K562 (cell line): ENCODE data around the gene TAS1R3. TPM values are rescaled to one million over a fixed set of nuclear protein-coding genes. Genes with fewer than 3 reads are reported as not detected.

Experiments used
- HNRNPH1 ChIP-seq: fragments of 200-400 bp; formaldehyde crosslinking; optimal IDR thresholded peaks from 2 replicates; pipeline ENCODE3; 2017; ENCODE audit warnings: low read depth, mild to moderate bottlenecking, low read length, moderate library complexity
- KLF6 ChIP-seq: fragments of 250-450 bp; sonication (Bioruptor Pico); IDR thresholded peaks from 2 replicates; pipeline ENCODE4 v1.4.0; 2020; ENCODE audit warnings: mild to moderate bottlenecking, moderate library complexity, borderline replicate concordance
- MTA3 ChIP-seq: fragments of 450-650 bp; formaldehyde crosslinking; IDR thresholded peaks from 2 replicates; pipeline ENCODE4 v1.6.1; 2017; ENCODE audit warnings: mild to moderate bottlenecking, borderline replicate concordance
- NCOA4 ChIP-seq: fragments of 450-650 bp; IDR thresholded peaks from 2 replicates; pipeline ENCODE4 v1.6.1; 2018; ENCODE audit warnings: mild to moderate bottlenecking; ENCODE audit not compliant: partially characterized antibody
- NFYB ChIP-seq: IDR thresholded peaks from 2 replicates; pipeline ENCODE4 v1.6.1; 2011; ENCODE audit warnings: mild to moderate bottlenecking, moderate library complexity; ENCODE audit not compliant: insufficient read length; ENCODE audit errors: extremely low read depth
- PCBP2 ChIP-seq: fragments of 200-400 bp; formaldehyde crosslinking; IDR thresholded peaks from 2 replicates; pipeline ENCODE4 v1.6.1; 2018; ENCODE audit warnings: low read length, low read depth, mild to moderate bottlenecking, moderate library complexity; ENCODE audit not compliant: poor library complexity, severe bottlenecking
- RNF2 ChIP-seq: sonication (generic); IDR thresholded peaks from 2 replicates; pipeline ENCODE4 v1.6.1; 2016
- XRCC3 ChIP-seq: fragments of 450-650 bp; IDR thresholded peaks from 2 replicates; pipeline ENCODE4 v1.6.1; 2017; ENCODE audit warnings: mild to moderate bottlenecking, moderate library complexity
- ZNF282 ChIP-seq: sonication (generic); formaldehyde crosslinking; IDR thresholded peaks from 2 replicates; pipeline ENCODE4 v1.8.1; 2023; ENCODE audit warnings: missing genetic modification reagents
- ZNF311 ChIP-seq: fragments of 250-450 bp; sonication (Bioruptor Pico); IDR thresholded peaks from 2 replicates; pipeline ENCODE4 v1.4.0; 2020; ENCODE audit warnings: mild to moderate bottlenecking, moderate library complexity
- ZNF324 ChIP-seq: fragments of 250-450 bp; sonication (Bioruptor Pico); IDR thresholded peaks from 2 replicates; pipeline ENCODE4 v1.4.0; 2020; ENCODE audit warnings: mild to moderate bottlenecking
- polyA plus RNA-seq, 8 experiments: library from polyadenylated mRNA; depleted of rRNA in 4 of 8; stranded (reverse) in 5 of 8; unstranded in 3 of 8; fragments of >200 nt; fragmentation: Nextera tagmentation in 2 of 8; fragmentation: Illumina TruSeq in 1 of 8; extraction: Ambion mirVana in 2 of 8; extraction: Trizol in 1 of 8; gene quantifications; 2 replicates each; pipeline versions ENCODE4 v1.2.1 to v1.2.3, GENCODE V29; 2011 to 2014; ENCODE audit warnings: inconsistent platforms in 1 of 8, missing spikeins in 1 of 8
- total RNA-seq, 7 experiments: library from RNA; depleted of rRNA in 6 of 7; stranded (reverse); fragments of >200 nt in 6 of 7; fragmentation: Illumina TruSeq in 2 of 7; extraction: Trizol in 2 of 7; gene quantifications; 2 replicates each; pipeline versions ENCODE4 v1.2.1 to v1.2.3, GENCODE V29; 2011 to 2021; ENCODE audit warnings: low replicate concordance in 1 of 7
- TF ChIP-seq, protein P1 (sequence below), 2 experiments: fragments of 450-650 bp in 1 of 2; sonication (generic) in 1 of 2; formaldehyde crosslinking in 1 of 2; IDR thresholded peaks; 2 replicates each; pipeline versions ENCODE4 v1.7.1 to v1.9.0; 2016 to 2022; ENCODE audit warnings: inconsistent platforms in 1 of 2, mild to moderate bottlenecking in 1 of 2, missing genetic modification reagents in 1 of 2
- TF ChIP-seq, protein P2 (sequence below): IDR thresholded peaks from 3 replicates; pipeline ENCODE4 v1.6.1; 2011; ENCODE audit warnings: borderline replicate concordance, mild to moderate bottlenecking; ENCODE audit not compliant: insufficient read length, insufficient read depth

Gene TAS1R3
- total and polyA plus RNA-seq, 9 of the 15 experiments (the other 6 are each of a cell fraction or from before 2014, with no cell fraction given): 0.07 to 0.13 TPM; not detected in 7

DNA sequence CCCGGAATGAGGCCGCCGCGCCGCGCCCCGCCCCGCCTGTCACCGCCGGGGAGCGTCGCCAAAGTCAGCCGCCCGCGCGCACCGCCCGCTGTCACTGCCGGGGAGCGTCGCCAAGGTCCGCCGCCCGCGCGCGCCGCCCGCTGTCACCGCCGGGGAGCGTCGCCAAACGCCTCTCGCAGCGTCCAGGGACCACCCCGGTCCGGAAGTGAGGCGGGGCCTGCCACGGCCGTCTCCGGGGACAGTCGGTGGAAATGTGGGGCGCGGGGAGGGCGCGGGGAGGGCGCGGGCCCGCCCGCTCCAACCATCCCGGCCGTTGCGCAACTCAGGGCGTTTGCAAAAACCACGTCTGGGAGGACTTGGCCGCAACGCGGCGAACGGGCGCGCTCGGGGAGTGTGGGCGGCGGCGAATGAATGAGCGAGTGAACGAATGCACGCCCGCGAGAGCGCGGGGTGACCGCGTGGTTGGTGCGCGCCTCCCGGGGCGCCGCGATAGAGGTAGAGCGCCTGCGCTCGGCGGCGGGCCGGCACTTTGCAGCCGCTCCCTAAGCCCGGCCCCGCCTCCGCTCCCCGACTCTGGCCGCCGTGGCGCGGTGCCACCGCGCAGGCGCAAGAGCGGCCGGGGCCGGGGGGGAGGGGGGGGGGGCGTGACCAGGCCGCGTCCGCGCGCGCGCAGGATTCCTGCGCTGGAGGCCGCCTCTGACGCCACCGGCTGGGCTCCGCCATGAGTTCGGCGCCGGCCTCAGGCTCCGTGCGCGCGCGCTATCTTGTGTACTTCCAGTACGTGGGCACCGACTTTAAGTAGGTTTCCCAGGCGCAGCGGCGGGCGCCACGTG is 22.9 kb upstream of the TAS1R3 start, which contains the start of the genes ACAP3 and PUSL1 (continued):
- TF ChIP-seq, protein P1, sequence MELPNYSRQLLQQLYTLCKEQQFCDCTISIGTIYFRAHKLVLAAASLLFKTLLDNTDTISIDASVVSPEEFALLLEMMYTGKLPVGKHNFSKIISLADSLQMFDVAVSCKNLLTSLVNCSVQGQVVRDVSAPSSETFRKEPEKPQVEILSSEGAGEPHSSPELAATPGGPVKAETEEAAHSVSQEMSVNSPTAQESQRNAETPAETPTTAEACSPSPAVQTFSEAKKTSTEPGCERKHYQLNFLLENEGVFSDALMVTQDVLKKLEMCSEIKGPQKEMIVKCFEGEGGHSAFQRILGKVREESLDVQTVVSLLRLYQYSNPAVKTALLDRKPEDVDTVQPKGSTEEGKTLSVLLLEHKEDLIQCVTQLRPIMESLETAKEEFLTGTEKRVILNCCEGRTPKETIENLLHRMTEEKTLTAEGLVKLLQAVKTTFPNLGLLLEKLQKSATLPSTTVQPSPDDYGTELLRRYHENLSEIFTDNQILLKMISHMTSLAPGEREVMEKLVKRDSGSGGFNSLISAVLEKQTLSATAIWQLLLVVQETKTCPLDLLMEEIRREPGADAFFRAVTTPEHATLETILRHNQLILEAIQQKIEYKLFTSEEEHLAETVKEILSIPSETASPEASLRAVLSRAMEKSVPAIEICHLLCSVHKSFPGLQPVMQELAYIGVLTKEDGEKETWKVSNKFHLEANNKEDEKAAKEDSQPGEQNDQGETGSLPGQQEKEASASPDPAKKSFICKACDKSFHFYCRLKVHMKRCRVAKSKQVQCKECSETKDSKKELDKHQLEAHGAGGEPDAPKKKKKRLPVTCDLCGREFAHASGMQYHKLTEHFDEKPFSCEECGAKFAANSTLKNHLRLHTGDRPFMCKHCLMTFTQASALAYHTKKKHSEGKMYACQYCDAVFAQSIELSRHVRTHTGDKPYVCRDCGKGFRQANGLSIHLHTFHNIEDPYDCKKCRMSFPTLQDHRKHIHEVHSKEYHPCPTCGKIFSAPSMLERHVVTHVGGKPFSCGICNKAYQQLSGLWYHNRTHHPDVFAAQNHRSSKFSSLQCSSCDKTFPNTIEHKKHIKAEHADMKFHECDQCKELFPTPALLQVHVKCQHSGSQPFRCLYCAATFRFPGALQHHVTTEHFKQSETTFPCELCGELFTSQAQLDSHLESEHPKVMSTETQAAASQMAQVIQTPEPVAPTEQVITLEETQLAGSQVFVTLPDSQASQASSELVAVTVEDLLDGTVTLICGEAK (IDR thresholded peaks at IDR 0.05): no peak; the same call in none of the 2 replicates
- TF ChIP-seq, protein P1 (CRISPR knock-in tag; IDR thresholded peaks at IDR 0.05): no peak; the same call in 1 of the 2 replicates
- TF ChIP-seq ZNF311 (no peak), ZNF324 (CRISPR knock-in tag) (no peak), ZNF282 (CRISPR knock-in tag) (peak; percentile 80; the same call in 1 of the 2 replicates), RNF2 (peak; percentile 51; the same call in 1 of the 2 replicates), KLF6 (CRISPR knock-in tag) (no peak), MTA3 (peak; percentile 42; the same call in 1 of the 2 replicates), HNRNPH1 (no peak), XRCC3 (no peak), NCOA4 (no peak), NFYB (no peak), PCBP2 (no peak)
- TF ChIP-seq, protein P2, sequence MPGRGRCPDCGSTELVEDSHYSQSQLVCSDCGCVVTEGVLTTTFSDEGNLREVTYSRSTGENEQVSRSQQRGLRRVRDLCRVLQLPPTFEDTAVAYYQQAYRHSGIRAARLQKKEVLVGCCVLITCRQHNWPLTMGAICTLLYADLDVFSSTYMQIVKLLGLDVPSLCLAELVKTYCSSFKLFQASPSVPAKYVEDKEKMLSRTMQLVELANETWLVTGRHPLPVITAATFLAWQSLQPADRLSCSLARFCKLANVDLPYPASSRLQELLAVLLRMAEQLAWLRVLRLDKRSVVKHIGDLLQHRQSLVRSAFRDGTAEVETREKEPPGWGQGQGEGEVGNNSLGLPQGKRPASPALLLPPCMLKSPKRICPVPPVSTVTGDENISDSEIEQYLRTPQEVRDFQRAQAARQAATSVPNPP: no peak
